HG03439 (cell line): ENCODE data around the gene ACTA2.

Experiments
- ATAC-seq: cut with Tn5 transposase; IDR thresholded peaks from one replicate; pipeline ENCODE4 v1.9.1; 2021; ENCODE audit warnings: mild to moderate bottlenecking, moderate library complexity; ENCODE audit not compliant: unreplicated experiment

ACTA2 gene

DNA sequence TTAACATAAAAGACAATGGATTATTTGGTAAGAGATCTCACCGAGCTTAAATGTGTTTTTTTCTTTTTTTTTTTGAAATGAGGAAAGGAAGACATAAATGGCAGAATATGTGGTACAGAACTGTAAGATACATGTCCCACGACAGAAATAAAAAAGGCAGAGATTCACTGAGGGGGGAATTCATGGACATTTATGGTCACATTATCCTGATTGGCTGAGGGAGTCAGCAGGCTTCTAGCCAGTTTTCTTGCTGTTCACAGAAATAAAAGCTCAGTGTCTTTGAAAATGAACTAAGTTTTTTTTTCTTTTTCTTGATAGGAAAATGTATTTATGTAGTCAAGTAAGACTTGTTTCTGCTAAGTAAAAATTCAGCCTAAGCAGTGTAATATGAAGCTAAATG, 29.8 kb upstream of the ACTA2 start:
- ATAC-seq: no peak

DNA sequence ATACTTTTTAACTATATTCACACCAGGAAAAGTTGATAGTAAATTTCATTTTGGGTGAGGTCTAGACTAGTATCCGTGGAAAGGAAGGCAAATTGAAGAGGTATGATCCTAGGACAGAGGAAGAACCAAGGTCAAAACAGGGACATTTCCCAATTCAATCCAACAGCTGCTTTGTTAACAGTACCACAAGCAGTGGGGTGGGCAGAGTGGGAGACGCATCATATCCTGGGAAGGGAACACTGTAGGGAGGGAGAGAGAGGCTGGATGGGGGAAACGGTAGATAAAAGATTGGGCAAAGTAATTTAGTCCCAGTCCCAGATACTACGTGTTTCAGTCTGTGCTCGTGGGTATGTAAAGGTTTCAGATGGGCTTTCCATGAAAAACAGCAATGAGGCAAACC, 28.9 kb upstream of the ACTA2 start:
- ATAC-seq: no peak

- ATAC-seq: no peak
Measured at GRCh38 chr10:88980800-88981199, 28.2 kb upstream of the ACTA2 start.

- ATAC-seq: no peak
Measured at GRCh38 chr10:88980247-88980646, 27.7 kb upstream of the ACTA2 start.

- no peak for ATAC-seq
Measured at GRCh38 chr10:88979603-88980002, 27.0 kb upstream of the ACTA2 start.

- ATAC-seq: no peak
Measured at GRCh38 chr10:88979153-88979562, 26.6 kb upstream of the ACTA2 start.

GRCh38 chr10:88978463-88978862, 25.9 kb upstream of the ACTA2 start:
- ATAC-seq: no peak

DNA sequence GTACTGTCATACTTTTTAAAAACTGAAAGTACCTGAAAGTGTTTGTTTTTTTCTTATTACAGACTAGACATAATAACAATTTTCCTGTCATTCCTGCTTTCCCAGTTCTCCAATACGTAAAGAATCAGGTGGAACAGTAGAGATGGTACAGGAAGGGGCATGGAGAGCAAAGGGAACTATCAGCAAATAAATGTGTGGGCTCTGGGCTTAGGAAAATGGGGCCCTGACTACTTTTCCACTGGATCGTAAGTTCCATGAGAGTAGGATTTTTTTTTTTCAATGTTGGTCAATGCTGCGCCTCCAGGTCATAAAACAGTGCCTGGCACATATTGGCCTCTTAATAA, 22.8 kb upstream of the ACTA2 start:
- no peak for ATAC-seq

DNA sequence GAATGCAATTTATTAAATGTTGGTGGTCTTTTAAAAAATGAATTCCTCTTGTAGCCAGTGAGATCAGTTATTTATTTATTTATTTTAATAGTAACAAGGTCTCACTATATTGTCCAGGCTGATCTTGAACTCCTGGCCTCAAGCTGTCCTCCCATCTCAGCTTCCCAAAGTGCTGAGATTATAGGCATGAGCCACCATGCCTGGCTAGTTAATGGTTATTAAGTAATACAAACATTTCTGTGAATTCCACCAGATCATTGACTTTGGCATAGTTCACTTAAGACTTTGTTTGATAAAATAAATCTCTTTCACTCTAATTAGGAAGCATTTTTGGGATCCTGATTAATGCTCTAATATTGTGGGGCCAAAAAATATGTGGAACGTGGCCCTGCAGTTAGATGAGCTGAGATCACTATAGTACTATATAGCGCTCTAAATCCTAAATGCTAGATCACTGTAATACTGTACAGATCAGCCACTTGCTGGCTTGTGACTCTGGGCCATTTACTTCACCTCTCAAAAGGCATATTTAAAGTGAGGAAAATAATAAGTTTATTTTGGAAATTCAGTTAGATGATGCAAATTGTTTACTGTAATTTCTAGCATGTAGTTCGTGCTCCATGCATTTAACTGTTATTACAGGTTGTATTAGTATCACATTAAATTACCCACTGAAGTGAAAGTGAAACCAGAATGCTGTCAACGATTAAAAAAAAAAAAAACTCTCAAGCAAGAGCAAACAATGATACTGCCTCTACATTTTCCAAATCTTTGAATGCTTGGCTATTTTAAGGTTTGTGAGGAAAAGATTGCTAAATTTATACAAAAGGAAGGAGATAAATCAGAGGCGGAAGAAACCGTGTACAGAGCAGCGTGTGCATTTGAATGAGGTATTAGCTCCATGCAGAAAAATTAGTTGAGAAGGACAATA, 22.1 kb upstream of the ACTA2 start:
- no peak for ATAC-seq

DNA sequence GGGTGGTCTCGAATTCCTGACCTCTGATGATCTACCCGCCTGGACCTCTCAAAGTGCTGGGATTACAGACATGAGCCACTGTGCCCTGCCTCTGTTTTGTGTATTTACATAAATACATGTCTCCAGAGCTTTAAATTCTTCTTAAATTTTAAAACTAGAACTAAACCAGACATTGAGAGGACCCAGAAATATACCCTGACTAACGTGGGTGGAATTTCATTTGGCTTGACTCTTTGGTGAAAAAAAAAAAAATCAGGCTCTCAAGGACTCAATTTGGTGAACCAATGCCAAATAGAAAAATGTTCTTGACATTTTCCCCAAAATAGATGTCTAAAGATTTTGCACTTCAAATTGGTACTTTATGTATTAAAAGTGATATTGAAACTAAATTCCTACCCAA, 21.4 kb upstream of the ACTA2 start:
- no peak for ATAC-seq

DNA sequence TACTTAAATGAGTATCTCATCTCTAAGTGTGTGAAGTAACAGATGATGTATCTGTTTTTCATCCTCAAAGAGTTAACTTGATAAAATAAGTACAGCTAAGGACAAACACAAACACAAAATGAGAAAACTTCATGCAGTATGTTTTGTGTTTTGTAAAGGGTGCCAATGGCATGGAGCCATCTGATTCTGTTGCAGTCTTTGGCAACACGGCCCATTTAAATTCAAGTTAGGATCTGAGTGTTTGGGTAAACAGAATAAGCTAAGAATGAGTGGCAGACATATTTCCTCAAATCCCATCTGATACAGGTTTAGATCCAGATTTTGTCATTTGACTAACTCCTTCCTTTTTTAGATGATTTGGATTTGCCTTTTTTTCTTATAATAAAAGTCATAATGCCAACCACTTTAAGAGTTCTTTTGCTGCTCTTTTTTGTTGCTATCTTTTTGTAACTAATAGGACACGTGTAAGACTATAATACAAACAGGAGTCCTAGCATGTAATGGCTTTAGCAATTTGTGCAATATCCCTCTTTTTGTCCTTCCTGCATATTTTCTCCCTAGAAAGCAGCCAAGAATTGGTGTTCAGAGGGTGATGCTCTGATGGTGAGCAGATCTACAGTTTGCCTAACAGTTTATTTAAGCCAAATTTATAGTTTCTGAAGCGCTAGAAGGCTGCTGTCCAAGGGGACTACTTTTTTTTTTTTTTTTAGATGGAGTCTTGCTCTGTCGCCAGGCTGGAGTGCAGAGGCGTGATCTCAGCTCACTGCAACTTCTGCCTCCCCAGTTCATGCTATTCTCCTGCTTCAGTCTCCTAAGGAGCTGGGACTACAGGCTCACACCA, 18.9 kb upstream of the ACTA2 start:
- ATAC-seq: no peak

DNA sequence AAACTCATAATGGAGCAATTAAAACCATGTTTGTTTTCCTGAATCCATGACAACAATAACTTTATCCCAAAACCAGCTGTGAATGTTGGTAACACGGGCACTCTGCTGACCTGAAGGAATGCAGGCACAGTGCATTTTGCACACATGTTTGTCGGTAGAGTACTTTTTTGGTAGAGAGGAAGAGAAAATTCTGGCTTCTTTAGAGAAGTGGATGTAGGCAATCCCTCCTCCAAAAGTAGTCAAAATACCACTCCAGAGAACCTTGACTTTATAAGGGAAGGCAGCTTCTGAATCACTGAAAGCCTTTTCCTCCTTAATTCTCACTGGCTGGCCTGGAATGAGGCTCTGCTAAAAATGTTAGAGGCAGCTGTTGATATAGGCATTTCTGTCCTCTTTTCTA, 15.8 kb upstream of the ACTA2 start:
- no peak for ATAC-seq

DNA sequence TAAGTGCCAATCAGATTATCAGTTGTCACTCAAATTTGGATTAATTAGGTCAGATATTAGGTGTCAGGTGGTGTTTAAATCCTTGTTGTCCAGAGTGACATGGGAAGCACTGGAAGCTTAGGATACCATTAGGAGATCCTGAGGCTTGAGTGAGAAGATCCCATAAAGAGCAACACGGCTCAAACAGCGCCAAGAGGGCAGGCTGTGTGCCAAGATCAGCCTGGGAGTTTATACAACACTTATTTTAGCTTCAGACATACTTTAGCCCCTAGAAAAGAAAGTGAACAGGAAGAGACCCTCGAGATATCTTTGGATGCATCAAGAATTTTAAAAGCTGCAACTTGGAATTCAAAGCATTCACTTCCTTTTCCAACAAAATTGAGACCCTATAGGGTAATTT, 14.2 kb upstream of the ACTA2 start:
- no peak for ATAC-seq

DNA sequence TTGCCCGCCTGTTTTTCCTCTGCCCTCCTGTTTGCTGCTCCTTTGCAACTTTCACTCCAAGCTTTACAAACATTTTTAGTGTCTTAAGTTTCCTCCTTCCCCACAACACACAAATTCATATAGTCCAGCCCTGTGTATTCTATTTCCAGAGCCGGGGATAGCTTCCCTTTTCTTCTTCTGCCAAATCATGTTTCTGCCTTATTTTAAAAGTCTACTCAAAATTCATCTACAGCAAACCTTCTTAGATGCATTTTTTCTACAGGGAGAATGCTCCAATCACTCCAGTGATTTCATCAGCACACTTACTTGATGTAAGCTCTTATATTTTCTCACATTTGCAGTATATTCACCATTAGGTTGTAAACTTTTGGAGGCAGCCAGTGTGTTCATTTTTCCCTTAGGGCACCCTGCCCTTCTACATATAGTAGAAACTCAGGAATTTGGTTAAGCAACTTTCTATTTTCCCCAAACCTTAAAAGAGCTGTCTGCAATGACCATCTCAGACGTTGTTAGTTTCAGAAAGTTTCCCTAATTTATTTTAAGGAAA, 12.4 kb upstream of the ACTA2 start:
- no peak for ATAC-seq

DNA sequence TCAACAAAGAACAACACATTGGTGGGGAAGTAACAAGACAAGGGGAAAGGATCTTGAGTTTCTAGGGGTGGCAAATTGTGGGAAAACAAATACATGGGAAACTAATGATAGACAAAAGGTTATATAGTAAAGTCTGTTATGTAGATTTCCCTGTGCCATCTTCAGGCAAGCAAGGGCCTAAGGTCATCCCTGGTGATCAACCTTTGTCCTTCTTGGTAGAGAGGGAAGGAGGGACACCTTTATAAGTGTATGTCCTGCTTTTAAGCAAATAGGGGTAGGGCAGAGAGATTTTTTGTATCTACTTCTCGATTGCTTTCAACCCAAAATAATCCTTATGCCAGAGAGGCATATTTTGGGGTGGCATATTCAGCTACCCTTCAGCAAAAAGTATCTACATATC, 11.8 kb upstream of the ACTA2 start:
- no peak for ATAC-seq

DNA sequence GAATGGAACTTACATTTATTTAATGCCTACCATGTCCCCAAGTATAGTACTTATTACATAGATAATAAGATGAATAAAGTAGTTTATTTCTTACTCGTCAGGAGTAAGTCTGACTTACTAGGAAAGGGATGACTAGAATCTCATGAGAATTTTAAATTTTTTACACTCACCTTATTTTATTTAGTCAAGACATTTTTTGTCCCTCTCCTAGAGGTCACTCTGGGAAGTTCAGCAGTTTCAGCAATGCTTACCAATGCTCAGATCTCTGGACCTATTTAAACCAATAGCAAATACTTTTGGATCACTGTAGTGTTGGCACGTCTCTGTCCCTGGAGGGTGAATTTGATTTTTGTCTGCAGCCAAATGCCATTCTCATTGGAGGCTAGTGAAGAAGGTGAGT, 10.7 kb upstream of the ACTA2 start:
- ATAC-seq: no peak

DNA sequence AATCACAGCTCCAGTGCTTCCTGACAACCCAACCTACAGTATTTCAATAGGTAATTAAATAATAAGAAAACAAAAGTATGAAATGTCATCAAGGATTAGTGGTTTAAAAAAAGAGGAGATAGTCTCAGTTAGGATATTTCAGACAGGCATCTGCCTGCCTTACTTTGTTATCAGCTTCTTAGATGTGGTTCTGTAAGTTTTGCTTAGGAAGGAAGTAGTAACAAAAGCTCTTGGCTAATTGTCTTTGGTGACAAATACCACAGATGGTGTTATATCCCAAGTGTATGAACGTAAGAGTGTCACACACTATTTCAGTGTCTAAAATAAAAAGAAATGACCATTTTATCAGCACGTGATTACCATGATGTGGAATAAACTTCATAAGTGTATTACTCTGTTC, 9.8 kb upstream of the ACTA2 start:
- ATAC-seq: no peak

DNA sequence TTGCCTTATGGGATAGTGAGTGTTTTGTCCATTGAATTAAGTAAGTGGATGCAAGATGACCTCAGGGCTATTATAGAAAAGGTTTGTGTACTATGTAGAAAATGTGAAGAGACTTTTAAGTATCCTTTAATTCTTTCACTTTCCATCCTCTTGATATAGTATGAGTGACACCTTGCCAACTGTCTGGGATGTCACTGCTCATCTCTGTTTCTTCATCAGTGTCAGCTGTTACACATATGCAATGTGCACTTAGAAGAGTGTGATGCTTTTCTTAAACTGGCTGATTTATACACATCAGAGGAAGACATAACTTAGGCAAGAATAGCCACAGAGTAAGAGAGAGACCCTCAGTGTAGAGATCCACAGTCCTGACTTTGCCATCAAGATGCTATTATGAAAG, 8.7 kb upstream of the ACTA2 start:
- ATAC-seq: no peak

DNA sequence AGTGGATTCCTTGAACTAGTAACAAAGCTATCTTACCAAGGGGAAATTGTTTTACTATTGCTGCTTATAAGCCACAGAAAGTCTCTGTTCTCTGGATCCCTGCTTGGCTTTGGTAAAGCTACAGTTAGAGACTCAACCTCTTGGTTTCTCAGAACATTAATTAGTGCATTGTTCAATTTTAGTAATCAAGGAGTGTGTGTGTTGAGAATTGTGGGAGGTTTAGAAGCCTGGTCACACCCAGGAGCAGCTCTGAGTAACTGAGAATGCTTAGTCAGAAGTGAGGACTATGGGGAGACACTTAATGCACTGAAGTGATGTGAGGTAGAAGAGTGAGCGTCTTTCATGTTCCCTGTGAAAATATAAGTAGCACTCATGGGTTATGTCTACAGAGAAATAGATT, 8.2 kb upstream of the ACTA2 start:
- ATAC-seq: no peak

GRCh38 chr10:88958721-88959120, 6.1 kb upstream of the ACTA2 start:
- no peak for ATAC-seq

DNA sequence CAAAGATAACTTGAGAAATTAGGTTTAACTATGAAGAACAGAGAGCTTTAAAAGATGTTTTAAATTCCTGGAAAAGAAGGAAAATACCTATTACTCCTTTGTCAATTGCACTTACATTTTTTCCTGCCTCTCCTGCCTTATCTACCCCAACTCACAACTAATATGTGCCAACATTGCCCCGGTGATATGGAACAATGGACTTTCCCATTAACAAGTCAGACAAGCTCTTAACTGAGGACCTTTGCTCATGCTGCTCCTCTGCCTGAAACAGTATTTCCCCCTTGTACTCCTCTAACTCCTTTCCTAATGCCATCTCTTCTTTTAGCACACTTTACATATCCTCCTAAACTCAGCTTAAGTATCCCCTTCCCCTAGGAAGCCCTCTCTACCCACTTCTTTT, 4.8 kb upstream of the ACTA2 start:
- no peak for ATAC-seq
